ENCODE results near the gene AGBL2.
A peak's percentile ranks its signal among the peaks of the same experiment; 100 is the strongest.

The AGBL2 gene

DNA sequence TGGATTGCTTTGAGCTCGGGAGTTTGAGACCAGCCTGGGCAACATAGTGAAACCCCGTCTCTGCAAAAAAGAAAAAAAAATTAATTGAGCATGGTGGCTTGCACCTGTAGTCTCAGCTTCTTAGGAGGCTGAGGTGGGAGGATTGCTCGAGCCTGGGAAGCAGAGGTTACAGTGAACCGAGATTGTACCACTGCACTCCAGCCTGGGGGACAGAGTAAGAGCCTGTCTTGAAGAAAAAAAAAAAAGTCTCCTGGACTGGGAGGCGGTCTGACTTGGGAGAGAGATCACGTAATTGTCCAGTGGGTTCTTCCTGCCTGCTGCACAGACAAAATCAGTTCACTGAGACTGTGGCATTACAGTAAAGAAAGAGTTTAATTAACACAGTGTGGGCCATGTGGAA lies 69.7 kb downstream of the AGBL2 start:
- TF ChIP-seq POLR2AphosphoS5 (IDR thresholded peaks at IDR 0.05; ENCODE audit: low read depth, low read length) (no peak), SIN3A (IDR thresholded peaks at IDR 0.05; ENCODE audit: borderline replicate concordance, insufficient read depth, low read length) (no peak), TAF1 (IDR thresholded peaks at IDR 0.05; ENCODE audit: borderline replicate concordance, insufficient read depth, low read length) (no peak), FOXP2 (optimal IDR thresholded peaks at IDR 0.05; ENCODE audit: borderline replicate concordance, extremely low read depth, extremely low read length, insufficient read depth) (no peak)
- TF ChIP-seq, protein P1, sequence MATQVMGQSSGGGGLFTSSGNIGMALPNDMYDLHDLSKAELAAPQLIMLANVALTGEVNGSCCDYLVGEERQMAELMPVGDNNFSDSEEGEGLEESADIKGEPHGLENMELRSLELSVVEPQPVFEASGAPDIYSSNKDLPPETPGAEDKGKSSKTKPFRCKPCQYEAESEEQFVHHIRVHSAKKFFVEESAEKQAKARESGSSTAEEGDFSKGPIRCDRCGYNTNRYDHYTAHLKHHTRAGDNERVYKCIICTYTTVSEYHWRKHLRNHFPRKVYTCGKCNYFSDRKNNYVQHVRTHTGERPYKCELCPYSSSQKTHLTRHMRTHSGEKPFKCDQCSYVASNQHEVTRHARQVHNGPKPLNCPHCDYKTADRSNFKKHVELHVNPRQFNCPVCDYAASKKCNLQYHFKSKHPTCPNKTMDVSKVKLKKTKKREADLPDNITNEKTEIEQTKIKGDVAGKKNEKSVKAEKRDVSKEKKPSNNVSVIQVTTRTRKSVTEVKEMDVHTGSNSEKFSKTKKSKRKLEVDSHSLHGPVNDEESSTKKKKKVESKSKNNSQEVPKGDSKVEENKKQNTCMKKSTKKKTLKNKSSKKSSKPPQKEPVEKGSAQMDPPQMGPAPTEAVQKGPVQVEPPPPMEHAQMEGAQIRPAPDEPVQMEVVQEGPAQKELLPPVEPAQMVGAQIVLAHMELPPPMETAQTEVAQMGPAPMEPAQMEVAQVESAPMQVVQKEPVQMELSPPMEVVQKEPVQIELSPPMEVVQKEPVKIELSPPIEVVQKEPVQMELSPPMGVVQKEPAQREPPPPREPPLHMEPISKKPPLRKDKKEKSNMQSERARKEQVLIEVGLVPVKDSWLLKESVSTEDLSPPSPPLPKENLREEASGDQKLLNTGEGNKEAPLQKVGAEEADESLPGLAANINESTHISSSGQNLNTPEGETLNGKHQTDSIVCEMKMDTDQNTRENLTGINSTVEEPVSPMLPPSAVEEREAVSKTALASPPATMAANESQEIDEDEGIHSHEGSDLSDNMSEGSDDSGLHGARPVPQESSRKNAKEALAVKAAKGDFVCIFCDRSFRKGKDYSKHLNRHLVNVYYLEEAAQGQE (IDR thresholded peaks at IDR 0.05; ENCODE audit: insufficient read depth in 1 of 2, low read depth in 2 of 2, low read length in 2 of 2) = no peak

DNA sequence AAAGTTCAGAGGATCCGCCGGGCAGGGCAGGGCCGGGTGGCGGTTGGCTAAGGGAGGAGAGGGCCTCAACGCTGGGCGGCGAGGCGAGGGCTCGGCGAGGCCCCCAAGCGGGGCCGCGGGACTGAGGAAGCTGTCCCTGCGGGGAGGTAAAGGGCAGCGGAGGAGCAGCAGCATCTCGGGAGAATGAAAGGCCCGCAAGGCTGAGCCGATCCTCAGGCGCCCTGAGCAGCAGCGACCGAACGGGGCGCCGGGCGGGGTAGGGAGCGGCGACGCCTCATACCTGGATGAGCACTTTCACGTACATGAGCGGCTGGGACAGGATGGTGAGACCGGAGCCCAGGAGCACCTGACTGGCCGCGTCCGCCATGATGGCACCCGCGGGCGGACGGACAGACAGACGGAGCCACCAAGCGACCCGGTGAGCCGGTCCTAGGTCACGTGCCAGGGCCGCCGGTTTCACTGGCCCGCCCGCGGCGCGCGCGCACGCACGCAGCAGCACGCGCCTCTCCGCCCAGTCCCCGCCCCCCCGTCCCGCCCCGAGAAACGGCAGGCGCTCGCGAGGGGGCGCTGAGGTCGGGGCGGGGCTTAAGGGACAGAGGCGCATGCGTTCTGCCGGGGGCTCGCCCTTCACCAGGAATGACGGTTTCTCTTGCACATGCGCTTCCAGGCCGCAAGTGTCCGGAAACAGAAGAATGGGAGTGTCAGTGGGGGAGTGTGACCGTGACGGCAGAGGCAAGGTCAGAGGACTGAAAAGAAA lies 72.9 kb downstream of the AGBL2 start, which contains the start of gene MTCH2:
TSS of gene MTCH2 (minus strand) at position 461 of the 757 bp plus-strand sequence. CDS start at position 367, 94 bp downstream.
- TF ChIP-seq, protein P1 (IDR thresholded peaks at IDR 0.05; ENCODE audit: insufficient read depth in 1 of 2, low read depth in 2 of 2, low read length in 2 of 2) = 0 out of 4 replicates have a peak, but pooled peaks of 1 of the 2 experiments have one; percentile 27
- TF ChIP-seq TAF1 (IDR thresholded peaks at IDR 0.05; ENCODE audit: borderline replicate concordance, insufficient read depth, low read length) (peak; percentile 94), SIN3A (IDR thresholded peaks at IDR 0.05; ENCODE audit: borderline replicate concordance, insufficient read depth, low read length) (no peak), FOXP2 (optimal IDR thresholded peaks at IDR 0.05; ENCODE audit: borderline replicate concordance, extremely low read depth, extremely low read length, insufficient read depth) (peak; percentile 83), POLR2AphosphoS5 (IDR thresholded peaks at IDR 0.05; ENCODE audit: low read depth, low read length) (peak; percentile 82)

DNA sequence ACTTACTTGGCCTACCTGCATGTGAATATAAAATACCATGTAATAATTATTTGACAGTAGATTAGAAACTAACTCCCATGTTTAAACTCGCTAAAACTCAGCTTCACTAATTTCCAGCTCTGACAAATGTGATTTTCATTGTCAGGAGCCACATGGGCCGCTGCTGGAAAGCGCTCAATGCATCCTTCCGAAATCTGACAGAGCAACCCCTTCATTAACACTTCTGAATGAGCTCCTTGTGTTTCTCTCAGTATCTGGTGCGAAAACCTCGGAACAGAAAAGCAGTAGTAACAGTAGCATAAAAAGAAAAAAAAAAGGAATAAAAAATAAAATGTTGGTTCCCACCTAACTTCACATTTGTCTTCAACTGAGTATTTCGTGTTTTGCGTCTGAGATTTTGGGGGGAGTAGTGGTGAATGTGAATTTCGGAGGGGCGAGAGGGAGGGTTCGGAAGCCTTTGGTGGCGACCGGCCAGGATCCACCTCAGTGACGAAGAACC lies 73.5 kb downstream of the AGBL2 start:
- TF ChIP-seq TAF1 (IDR thresholded peaks at IDR 0.05; ENCODE audit: borderline replicate concordance, insufficient read depth, low read length) = no peak
- TF ChIP-seq POLR2AphosphoS5 (IDR thresholded peaks at IDR 0.05; ENCODE audit: low read depth, low read length) = no peak
- TF ChIP-seq, protein P1 (IDR thresholded peaks at IDR 0.05; ENCODE audit: insufficient read depth in 1 of 2, low read depth in 2 of 2, low read length in 2 of 2) = no peak
- TF ChIP-seq SIN3A (IDR thresholded peaks at IDR 0.05; ENCODE audit: borderline replicate concordance, insufficient read depth, low read length) = no peak
- TF ChIP-seq FOXP2 (optimal IDR thresholded peaks at IDR 0.05; ENCODE audit: borderline replicate concordance, extremely low read depth, extremely low read length, insufficient read depth) = no peak

DNA sequence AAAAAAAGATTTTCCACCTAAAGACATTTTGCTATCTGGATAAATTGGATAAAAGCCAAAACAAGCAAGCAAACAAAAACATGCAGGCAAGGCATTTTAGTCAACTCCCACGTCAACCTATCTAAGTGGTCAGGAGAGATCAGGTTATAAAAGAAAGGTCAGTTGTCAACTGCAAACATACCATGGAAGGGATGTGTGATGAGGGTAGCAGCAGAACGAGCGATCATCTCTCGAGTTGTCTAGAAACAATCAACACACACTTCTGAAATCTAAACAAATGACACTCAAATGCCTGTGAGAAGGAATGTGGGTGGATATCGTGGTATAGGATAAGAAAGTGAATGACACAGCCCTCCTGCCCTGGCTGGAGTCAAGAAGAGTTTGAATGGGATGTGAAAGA lies 83.7 kb downstream of the AGBL2 start:
- no peak for TF ChIP-seq TAF1 (IDR thresholded peaks at IDR 0.05; ENCODE audit: borderline replicate concordance, insufficient read depth, low read length)
- TF ChIP-seq FOXP2 (optimal IDR thresholded peaks at IDR 0.05; ENCODE audit: borderline replicate concordance, extremely low read depth, extremely low read length, insufficient read depth) = no peak
- TF ChIP-seq SIN3A (IDR thresholded peaks at IDR 0.05; ENCODE audit: borderline replicate concordance, insufficient read depth, low read length) = no peak
- TF ChIP-seq, protein P1 (IDR thresholded peaks at IDR 0.05; ENCODE audit: insufficient read depth in 1 of 2, low read depth in 2 of 2, low read length in 2 of 2) = no peak
- TF ChIP-seq POLR2AphosphoS5 (IDR thresholded peaks at IDR 0.05; ENCODE audit: low read depth, low read length) = no peak

Measured in PFSK-1 (cell line).